ENCODE measurements around the gene ANKRD2.
"Not testable (repeated sequence)": the region's sequence is repeated elsewhere in the genome, so short reads cannot be mapped to it uniquely, and the experiment has no call there.

ANKRD2 gene

DNA sequence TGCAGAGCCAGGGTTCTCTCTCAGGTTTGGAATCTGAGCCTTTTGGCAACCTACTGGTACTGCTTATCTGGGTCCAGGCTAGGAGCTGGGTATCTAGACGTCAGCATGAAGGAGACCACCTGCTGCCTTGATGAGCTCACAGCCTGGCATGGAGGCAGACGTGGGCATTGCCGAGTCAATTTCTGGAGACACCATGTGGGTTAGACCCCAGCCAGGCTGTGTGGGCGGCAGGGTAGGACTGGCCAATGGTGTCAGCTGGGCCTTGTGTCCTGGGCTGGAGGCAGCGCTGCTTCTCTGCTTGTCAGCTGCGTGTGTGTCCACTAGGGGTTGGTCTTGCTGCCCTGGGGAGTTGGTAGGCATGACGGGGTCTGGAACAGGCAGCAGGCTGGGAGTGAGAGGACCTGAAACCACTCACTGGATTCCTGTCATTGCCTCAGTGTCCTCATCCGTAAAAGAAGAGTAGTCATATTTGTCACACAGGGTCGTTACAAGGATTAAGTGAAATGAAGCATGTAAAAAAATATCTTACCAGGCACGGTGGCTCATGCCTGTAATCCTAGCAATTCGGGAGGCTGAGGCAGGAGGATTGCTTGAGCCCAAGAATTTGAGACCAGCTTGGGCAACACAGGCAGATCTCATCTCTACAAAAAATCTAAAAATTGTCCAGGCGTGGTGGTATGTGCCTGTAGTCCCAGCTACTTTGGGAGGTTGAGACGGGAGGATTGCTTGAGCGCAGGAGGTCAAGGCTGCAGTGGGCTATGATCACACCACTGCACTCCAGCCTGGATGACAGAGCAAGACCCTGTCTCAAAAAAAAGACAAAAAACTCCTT lies 31.7 kb upstream of the ANKRD2 start:
- H3K27ac Mint-ChIP-seq = no peak overlapping the region
- peaks cover 24% of the 10 kb centered on the region for H3K4me1 Mint-ChIP-seq
- ATAC-seq (no peak), DNase-seq (no peak)
- no peaks in the 10 kb centered on the region for H3K27me3 Mint-ChIP-seq
- H3K4me3 Mint-ChIP-seq = no peak overlapping the region
- no peaks in the 10 kb centered on the region for H3K9me3 Mint-ChIP-seq

DNA sequence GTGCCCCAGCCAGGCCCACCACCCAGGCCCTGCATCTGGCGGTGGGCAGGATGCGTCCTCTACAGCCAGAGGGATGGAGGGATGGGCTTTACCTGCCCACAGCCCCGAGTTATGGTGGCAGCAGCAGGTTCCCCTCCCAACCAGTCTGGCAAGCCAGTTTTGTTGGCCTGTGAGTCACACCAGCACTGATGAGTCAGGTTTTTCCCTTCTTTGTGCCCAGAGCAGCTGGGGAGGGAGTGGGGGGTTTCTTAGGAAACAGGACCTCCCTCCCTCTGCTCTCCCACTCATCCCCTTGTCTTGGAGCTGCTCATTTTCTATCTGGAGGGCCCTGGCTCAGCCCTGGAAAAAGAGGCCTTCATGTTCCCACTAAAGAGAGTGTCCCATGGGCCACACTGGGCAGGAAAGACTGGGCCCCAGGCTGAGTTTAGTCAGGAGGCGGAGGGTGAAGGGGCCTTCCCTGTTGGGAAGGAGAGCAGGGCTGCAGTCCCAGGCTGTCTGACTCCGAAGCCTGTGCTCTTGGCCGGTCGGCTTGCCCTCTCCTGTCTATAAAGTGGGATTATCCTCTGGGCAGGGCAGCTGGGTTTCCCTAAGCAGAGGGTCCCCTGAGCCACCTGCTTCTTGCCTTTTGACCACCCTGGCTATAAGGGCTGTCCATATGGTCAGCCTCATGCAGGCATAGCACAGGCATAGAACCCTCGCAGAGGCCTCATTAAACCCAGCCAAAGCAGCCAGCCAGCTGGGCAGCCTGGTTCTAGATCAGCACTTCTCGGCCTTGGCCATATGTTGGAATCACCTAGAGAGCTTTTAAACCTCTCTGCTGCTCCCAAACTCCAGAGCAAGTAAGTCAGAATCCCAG lies 30.2 kb upstream of the ANKRD2 start:
- H3K4me3 Mint-ChIP-seq = peak overlapping the region; percentile 5 to 71
- H3K9me3 Mint-ChIP-seq = no peaks in the 10 kb centered on the region
- DNase-seq (peak; percentile 9 to 18), ATAC-seq (peak; percentile 53)
- peaks cover 24% of the 10 kb centered on the region for H3K4me1 Mint-ChIP-seq
- no peaks in the 10 kb centered on the region for H3K27me3 Mint-ChIP-seq
- peak overlapping the region; percentile 54 to 92 for H3K27ac Mint-ChIP-seq

DNA sequence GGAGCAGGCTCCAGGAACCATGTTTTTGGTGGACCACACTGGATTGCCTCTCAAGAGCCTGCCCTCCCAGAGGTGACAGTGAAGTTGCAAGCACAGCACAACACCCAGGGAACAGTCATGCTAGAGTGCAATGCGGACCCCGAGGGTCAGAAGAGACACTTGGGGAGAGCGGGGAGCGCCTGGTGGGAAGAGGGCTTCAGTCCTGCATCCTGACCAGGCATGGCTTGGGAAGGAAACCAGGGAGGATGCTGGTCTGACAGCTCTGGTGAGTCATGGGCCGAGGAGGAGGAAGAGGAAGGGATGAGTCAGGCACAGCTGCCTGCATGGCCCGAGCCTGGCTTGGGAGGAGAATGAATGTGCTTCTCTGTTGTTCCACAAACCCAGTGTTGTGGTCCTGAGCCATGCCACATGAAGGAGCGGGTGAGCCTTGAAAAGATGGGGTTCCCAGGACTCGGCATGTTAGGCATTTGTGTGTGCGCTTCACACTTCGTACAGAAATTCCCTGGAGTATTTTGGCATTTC lies 29.5 kb upstream of the ANKRD2 start:
- H3K9me3 Mint-ChIP-seq = no peaks in the 10 kb centered on the region
- H3K4me3 Mint-ChIP-seq = peak overlapping the region; percentile 27 to 71
- peak overlapping the region in 1 of 2 donors; percentile 81 for H3K27ac Mint-ChIP-seq
- ATAC-seq (peak; percentile 88), DNase-seq (peak; percentile 26 to 50)
- H3K27me3 Mint-ChIP-seq = no peaks in the 10 kb centered on the region
- H3K4me1 Mint-ChIP-seq = peaks cover 24% of the 10 kb centered on the region

DNA sequence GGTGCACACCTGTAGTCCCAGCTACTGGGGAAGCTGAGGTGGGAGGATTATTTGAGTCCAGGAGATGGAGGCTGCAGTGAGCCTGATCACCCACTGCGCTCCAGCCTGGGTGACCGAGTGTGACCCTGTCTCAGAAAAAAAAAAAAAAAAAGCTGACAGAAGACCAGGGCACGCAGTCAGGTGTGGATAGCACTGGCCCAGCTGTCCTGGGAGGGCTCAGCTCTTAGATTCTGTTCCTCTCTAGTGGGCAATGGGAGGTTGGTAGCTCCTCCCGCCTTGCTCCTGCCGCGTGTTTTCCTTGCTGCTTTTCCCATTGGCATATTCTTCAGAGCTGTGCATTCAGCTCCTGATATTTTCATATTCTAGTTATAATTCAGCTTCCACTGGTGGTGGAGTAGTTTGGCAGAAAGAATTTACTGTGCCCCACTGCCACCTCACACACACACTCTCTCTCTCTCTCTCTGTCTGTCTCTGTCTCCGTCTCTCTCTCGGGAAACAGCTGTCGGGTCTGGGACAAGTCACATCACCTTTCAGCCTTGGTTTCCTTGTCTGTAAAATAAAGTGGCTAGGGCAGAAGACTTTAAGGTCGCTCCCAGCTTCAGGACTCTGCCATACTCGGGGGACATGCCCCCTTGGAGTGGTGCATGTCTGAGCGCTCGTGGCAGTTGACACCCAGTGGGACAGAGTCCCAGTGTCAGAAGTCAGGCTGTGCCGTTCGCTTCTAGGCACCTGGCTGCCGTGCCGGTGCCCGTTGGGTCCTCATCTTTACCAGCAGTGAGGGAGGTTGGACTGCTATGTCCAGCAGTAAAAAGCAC lies 25.9 kb upstream of the ANKRD2 start:
- Mint-ChIP-seq H3K9me3 (no peaks in the 10 kb centered on the region), H3K27ac (no peak overlapping the region), H3K27me3 (no peaks in the 10 kb centered on the region), H3K4me3 (no peak overlapping the region), H3K4me1 (peaks cover 27% of the 10 kb centered on the region)
- DNase-seq (no peak), ATAC-seq (no peak)

DNA sequence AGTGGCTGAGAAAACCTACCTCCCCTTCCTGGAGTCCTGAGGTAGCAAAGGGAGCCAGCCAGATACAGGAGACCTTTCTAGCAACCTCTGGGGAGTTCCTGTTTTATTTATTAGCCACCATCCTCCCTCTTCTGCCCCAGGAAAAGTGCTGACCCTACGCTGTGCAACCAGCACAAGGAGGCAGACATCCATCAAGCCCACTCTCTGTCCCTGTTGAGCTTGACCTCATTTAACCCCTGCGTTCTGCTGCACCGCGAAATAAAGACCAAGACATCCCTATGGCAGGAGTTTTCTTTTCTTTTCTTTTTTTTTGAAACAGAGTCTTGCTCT lies 25.3 kb upstream of the ANKRD2 start:
- DNase-seq = no peak
- peaks cover 21% of the 10 kb centered on the region for H3K4me1 Mint-ChIP-seq
- no peaks in the 10 kb centered on the region for H3K9me3 Mint-ChIP-seq
- H3K27me3 Mint-ChIP-seq = no peaks in the 10 kb centered on the region
- H3K27ac Mint-ChIP-seq = no peak overlapping the region
- H3K4me3 Mint-ChIP-seq = no peak overlapping the region
- ATAC-seq = no peak

DNA sequence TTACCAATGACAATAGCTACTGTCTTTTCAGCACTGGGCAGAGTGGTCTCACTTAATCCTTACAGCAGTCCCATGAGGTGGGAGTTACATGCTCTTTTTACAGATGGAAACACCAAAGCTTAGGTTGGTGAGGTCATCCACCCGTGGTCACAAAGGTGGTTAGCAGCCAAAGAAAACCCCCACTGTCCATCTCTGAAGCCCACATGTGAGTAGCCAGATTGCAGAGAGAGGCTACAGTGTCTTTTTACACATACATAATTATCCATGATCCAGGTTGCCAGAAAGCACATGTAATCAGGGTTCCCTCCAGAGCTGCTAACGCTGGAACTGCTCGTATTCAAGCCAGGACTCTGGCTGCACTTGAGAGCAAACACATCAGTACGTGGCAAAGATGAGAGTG lies 24.6 kb upstream of the ANKRD2 start:
- Mint-ChIP-seq H3K27me3 (no peaks in the 10 kb centered on the region), H3K27ac (no peak overlapping the region), H3K4me3 (no peak overlapping the region), H3K4me1 (peaks cover 14% of the 10 kb centered on the region), H3K9me3 (no peaks in the 10 kb centered on the region)
- ATAC-seq (no peak), DNase-seq (no peak)

DNA sequence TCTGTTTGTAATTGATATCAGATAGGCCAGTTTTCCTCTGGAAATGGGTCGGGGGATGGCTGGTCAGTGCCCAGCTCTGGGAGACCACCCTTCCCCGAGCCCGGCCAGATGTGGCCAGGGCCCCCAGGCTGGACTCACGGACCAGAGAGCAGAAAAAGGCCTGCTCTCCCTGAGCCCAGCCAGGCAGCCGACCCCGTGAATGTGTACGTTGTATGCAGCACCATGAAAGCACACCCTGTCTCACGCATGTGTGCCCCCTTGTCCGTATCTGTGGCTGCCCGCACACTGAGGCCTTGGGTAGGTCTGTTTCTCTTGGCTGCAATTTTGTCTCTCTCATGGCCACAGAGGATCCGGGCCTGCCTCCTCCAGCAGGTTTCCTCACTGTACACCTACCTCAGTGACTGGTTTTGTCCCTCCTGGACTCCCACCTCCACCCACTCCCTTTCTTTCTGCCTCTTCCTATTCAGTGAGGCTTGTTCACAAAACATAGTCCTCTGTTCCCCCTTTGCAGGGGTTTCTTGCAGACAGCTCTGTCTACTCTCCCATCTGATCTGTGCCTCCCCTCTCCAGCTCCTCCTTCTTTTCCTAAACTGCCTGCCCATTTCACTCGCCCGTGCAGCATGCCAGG lies 23.6 kb upstream of the ANKRD2 start:
- Mint-ChIP-seq H3K4me3 (no peak overlapping the region), H3K4me1 (peaks cover 10% of the 10 kb centered on the region), H3K9me3 (no peaks in the 10 kb centered on the region), H3K27ac (no peak overlapping the region), H3K27me3 (no peaks in the 10 kb centered on the region)
- DNase-seq (no peak), ATAC-seq (no peak)

DNA sequence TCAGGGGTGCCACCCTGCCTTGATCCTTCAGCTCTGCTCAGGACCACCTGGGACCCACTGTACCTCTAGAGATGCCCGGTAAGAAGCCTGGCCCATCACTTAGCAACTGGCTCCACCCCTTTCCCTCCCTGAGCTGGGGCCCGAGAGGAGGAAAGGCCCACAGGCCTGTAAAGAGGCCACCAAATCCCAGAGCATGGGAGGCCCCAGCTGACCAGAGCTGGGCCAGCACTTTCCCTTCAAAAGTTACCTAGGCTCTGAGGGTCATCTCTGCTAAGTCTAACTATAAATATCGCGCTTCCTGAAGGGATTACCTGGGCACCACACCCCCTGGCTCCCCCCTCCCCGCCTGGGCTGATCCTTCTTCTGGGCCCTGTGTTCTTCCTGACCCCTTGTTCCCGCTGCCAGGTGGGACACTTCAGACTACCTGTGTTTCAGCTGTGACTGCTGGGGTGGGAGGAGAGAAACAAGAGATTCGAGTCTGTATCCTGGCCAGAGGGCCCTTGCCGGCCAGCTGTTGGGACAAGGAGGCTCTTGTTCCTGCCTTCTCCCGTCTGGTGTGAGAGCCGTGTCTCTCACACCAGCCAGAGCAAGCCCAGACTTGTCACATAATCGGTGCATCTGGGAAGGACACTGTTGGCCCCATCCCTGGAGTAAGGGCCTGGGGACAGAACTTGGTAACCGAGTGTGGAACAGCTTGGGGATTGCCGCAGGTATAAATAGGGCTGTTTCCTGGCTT lies 22.8 kb upstream of the ANKRD2 start:
- Mint-ChIP-seq H3K9me3 (no peaks in the 10 kb centered on the region), H3K27ac (no peak overlapping the region), H3K27me3 (no peaks in the 10 kb centered on the region), H3K4me1 (peaks cover 10% of the 10 kb centered on the region), H3K4me3 (no peak overlapping the region)
- ATAC-seq (no peak), DNase-seq (no peak)

DNA sequence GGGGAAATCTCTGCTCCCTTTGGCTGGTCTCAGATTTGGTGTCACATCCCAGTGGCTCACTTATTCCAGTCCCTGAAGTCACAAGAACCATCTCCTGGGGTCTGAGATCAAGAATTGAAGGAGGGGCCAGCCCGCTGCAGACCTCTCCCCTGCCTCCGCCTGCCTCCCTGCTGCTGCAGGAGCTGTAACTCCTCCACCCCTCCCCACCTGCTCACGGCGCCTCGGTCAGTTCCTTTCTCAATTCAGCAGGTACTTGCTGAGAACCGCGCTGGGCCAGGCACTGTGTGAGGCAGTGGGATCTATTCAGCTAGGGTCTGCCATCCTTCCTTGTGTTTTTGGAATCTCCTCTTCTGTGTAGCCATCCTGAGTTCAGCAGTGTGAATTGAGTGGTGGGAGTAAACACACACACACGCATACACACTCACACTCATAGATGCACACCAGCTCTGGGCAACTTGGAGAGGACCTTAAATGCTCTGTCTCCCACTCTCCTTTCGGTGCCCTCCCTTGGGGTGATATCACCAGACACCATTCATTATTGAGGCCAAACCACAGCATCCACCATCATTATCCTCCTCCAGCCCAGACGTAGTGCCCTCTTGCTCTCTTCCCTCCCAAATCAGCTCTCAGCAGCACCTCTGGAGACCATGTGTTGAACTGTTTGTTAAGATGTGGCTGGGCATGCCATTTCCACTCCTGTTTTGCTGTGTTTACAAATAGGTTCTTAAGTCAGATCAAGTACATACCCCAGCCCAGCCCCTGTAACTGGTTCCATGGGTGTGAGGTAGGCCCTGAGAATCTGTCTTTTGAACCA lies 22.0 kb upstream of the ANKRD2 start:
- no peak overlapping the region for H3K4me3 Mint-ChIP-seq
- H3K27ac Mint-ChIP-seq = peak overlapping the region in 1 of 2 donors; percentile 66
- no peaks in the 10 kb centered on the region for H3K9me3 Mint-ChIP-seq
- no peaks in the 10 kb centered on the region for H3K27me3 Mint-ChIP-seq
- DNase-seq (no peak), ATAC-seq (no peak)
- H3K4me1 Mint-ChIP-seq = peaks cover 10% of the 10 kb centered on the region

DNA sequence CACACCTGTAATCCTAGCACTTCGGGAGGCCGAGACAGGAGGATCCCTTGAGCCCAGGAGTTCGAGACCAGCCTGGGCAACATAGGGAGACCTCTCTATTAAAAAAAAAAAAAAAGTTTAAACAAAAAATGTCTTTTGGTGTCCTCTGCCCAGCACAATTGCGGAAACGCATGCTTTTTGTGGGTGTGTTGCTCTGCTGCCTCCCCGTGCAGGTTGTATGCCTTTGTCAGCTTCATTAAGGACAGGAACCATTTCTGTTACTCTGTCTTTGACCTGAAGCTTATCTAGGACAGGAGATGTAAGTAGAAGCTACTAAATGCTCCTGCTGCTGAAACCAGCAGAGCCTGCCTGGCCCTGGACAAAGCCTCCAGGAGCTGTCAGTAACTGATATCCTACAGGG lies 21.3 kb upstream of the ANKRD2 start:
- H3K9me3 Mint-ChIP-seq = no peaks in the 10 kb centered on the region
- H3K27me3 Mint-ChIP-seq = no peaks in the 10 kb centered on the region
- H3K27ac Mint-ChIP-seq = no peak overlapping the region
- H3K4me1 Mint-ChIP-seq = peaks cover 10% of the 10 kb centered on the region
- DNase-seq (no peak), ATAC-seq (no peak)
- no peak overlapping the region for H3K4me3 Mint-ChIP-seq

DNA sequence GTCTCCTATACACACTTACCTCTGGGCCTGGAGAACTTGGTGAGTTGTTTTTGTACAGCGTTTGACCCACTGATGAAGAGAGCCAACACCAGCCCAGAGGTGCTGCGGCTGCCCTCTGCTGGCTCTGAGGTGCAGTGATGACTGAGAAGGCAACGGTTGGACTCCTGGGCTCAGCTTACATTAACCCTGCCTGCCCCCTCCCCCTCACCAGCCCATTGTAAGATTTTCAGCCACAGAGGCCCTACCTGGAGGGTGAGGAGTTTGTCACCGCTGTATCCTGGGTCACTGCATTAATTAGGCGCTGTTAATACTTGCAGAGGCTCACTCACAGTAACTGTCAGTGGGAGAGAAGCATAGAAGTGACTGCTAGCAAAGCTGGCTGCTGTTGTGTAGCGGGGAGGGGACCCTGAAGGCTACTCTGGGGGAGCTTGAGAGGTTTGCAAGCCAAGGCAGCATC lies 19.0 kb upstream of the ANKRD2 start:
- Mint-ChIP-seq H3K27me3 (no peaks in the 10 kb centered on the region), H3K9me3 (no peaks in the 10 kb centered on the region), H3K4me3 (no peak overlapping the region), H3K27ac (no peak overlapping the region), H3K4me1 (peaks cover 10% of the 10 kb centered on the region)
- peak; percentile 95 for ATAC-seq
- peak; percentile 54 to 55 for DNase-seq

DNA sequence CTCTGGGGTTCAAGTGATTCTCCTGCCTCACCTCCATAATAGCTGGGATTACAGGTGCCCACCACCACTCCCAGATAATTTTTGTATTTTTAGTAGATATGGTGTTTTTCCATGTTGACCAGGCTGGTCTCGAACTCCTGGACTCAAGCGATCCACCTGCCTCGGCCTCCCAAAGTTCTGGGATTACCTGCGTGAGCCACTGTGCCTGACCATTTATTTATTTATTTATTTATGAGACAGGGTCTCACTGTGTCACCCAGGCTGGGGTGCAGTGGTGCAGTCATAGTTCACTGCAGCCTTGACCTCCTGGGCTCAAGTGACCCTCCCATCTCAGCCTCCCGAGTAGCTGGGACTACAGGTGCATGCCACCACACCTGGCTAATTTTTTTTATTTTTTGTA lies 18.2 kb upstream of the ANKRD2 start:
- H3K9me3 Mint-ChIP-seq, ATAC-seq, H3K4me3 Mint-ChIP-seq, H3K27me3 Mint-ChIP-seq, DNase-seq, H3K4me1 Mint-ChIP-seq, H3K27ac Mint-ChIP-seq: not testable (repeated sequence)

DNA sequence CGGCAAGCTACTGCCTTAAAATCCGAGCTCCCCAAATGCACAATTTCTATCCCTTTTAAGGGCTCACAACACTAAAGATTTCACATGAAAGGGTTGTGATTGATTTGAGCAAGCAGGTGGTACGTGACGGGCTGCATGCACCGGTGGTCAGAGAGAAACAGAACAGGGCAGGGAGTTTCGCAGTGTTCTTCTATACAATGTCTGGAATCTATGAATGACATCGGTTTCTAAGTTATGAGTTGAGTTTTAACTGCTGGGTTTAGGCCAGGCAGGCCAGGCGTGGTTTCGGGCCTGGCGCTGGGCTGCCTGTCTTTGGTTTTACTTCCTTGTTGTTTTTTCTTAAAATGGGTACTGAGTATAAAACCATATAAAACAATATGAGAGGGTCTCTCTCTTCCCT lies 17.0 kb upstream of the ANKRD2 start:
- H3K27ac Mint-ChIP-seq, ATAC-seq, H3K27me3 Mint-ChIP-seq, H3K4me1 Mint-ChIP-seq, DNase-seq, H3K4me3 Mint-ChIP-seq, H3K9me3 Mint-ChIP-seq: not testable (repeated sequence)

Data from stimulated activated naive CD8-positive, alpha-beta T cell treated with anti-CD3 and anti-CD28 coated beads, Interleukin-15, amount 100 ng/mL, for 72 hours (primary cell).